ENCODE data around the gene CHD3.

CHD3 gene

GRCh38 chr17:7888184-7888920 lies at the start of gene CHD3:
Gene CHD3 (plus strand): TSS chr17:7888789. CDS start chr17:7889001, 212 bp downstream.
- peak; percentile 79 for DNase-seq

GRCh38 chr17:7839190-7839875 lies 49.3 kb upstream of the CHD3 start:
- no peak for DNase-seq

- no peak for DNase-seq
Observed at GRCh38 chr17:7839876-7840261, 48.7 kb upstream of the CHD3 start.

- no peak for DNase-seq
Observed at GRCh38 chr17:7840441-7840840, 48.1 kb upstream of the CHD3 start.

GRCh38 chr17:7840875-7841274 lies 47.7 kb upstream of the CHD3 start:
- no peak for DNase-seq

- peak; percentile 94 for DNase-seq
Observed at GRCh38 chr17:7841396-7841914, 47.1 kb upstream of the CHD3 start.

- peak; percentile 89 for DNase-seq
Observed at GRCh38 chr17:7841915-7842379, 46.6 kb upstream of the CHD3 start.

- peak; percentile 98 for DNase-seq
Observed at GRCh38 chr17:7842380-7843256, 46.0 kb upstream of the CHD3 start.

GRCh38 chr17:7843257-7843535 lies 45.4 kb upstream of the CHD3 start:
- DNase-seq = no peak

- peak; percentile 94 for DNase-seq
Observed at GRCh38 chr17:7843536-7844291, 44.9 kb upstream of the CHD3 start.

- peak; percentile 90 for DNase-seq
Observed at GRCh38 chr17:7844292-7845154, 44.1 kb upstream of the CHD3 start.

- no peak for DNase-seq
Observed at GRCh38 chr17:7845359-7846062, 43.1 kb upstream of the CHD3 start.

GRCh38 chr17:7846063-7846735 lies 42.4 kb upstream of the CHD3 start:
- no peak for DNase-seq

- peak; percentile 22 for DNase-seq
Observed at GRCh38 chr17:7846765-7847661, 41.6 kb upstream of the CHD3 start.

GRCh38 chr17:7848131-7848579 lies 40.4 kb upstream of the CHD3 start:
- no peak for DNase-seq

GRCh38 chr17:7848739-7849129 lies 39.9 kb upstream of the CHD3 start:
- no peak for DNase-seq

GRCh38 chr17:7849130-7849750 lies 39.3 kb upstream of the CHD3 start:
- DNase-seq = peak; percentile 6

GRCh38 chr17:7849751-7850504 lies 38.7 kb upstream of the CHD3 start:
- no peak for DNase-seq
